CD4-positive, alpha-beta T cell treated with Interleukin-6 at 100 ng/mL for 8 hours (primary cell): ENCODE results near the gene EHBP1.

Experiments
- DNase-seq: peaks from one replicate; pipeline ENCODE4 v3.0.0-alpha.2; 2020; ENCODE audit warnings: mixed read lengths, low spot score

EHBP1 gene

GRCh38 chr2:63051795-63052333 is 346.4 kb downstream of the EHBP1 start:
- DNase-seq = no peak

GRCh38 chr2:63052411-63053080 is 347.0 kb downstream of the EHBP1 start:
- DNase-seq = no peak

GRCh38 chr2:63053081-63053888 is 347.8 kb downstream of the EHBP1 start:
- no peak for DNase-seq

- no peak for DNase-seq
These were observed 348.5 kb downstream of the EHBP1 start for GRCh38 chr2:63053889-63054602.

GRCh38 chr2:63054841-63055225 is 349.3 kb downstream of the EHBP1 start:
- no peak for DNase-seq

GRCh38 chr2:63055226-63056106 is 350.0 kb downstream of the EHBP1 start:
- no peak for DNase-seq

- DNase-seq = no peak
These were observed 350.9 kb downstream of the EHBP1 start for GRCh38 chr2:63056107-63057050.

- no peak for DNase-seq
These were observed 352.0 kb downstream of the EHBP1 start for GRCh38 chr2:63057249-63058143.

GRCh38 chr2:63058144-63058920 is 352.8 kb downstream of the EHBP1 start:
- DNase-seq = no peak

GRCh38 chr2:63058921-63059792 is 353.6 kb downstream of the EHBP1 start:
- DNase-seq = no peak

GRCh38 chr2:63059793-63060471 is 354.4 kb downstream of the EHBP1 start:
- DNase-seq = no peak

- DNase-seq = no peak
These were observed 355.0 kb downstream of the EHBP1 start for GRCh38 chr2:63060472-63060991.

GRCh38 chr2:63064197-63064596 is 358.7 kb downstream of the EHBP1 start:
- DNase-seq = no peak

GRCh38 chr2:63064661-63065060 is 359.1 kb downstream of the EHBP1 start:
- no peak for DNase-seq

GRCh38 chr2:63066265-63066664 is 360.8 kb downstream of the EHBP1 start:
- no peak for DNase-seq

GRCh38 chr2:63066838-63067237 is 361.3 kb downstream of the EHBP1 start:
- no peak for DNase-seq

- DNase-seq = no peak
These were observed 366.2 kb downstream of the EHBP1 start for GRCh38 chr2:63071664-63072063.
